GM23338 (cell line): Measurements from ENCODE around the gene WEE2. TPM values are rescaled to one million over a fixed set of nuclear protein-coding genes. Genes with fewer than 3 reads are reported as not detected.

ENCODE experiments used
- ATAC-seq: fragments of 200-7000 bp; cut with Tn5 transposase; 3 replicates; pipeline ENCODE4 v1.9.1; 2020
- DNase-seq: peaks from one replicate; pipeline ENCODE4 v3.0.0-alpha.2; 2015; ENCODE audit warnings: low spot score
- H2AFZ ChIP-seq: fragments of 200-600 bp; sonication (generic); 2 replicates; pipeline ENCODE4 v1.8.0; 2016; ENCODE audit warnings: antibody characterized with exemption, mild to moderate bottlenecking, moderate library complexity
- H3F3A ChIP-seq: fragments of 200-600 bp; sonication (generic); replicated peaks from 2 replicates; pipeline ENCODE4 v1.8.0; 2017; ENCODE audit warnings: antibody characterized with exemption, mixed run types, low read depth
- H3K27ac ChIP-seq: fragments of 200-600 bp; sonication (generic); 2 replicates; pipeline ENCODE4 v1.6.1; 2016; ENCODE audit warnings: low read depth
- H3K27me3 ChIP-seq: fragments of 200-600 bp; sonication (generic); 2 replicates; pipeline ENCODE4 v1.8.0; 2016; ENCODE audit warnings: mild to moderate bottlenecking, mixed run types, moderate library complexity; ENCODE audit not compliant: insufficient read depth
- H3K36me3 ChIP-seq: fragments of 200-600 bp; sonication (generic); 2 replicates; pipeline ENCODE4 v1.8.0; 2016; ENCODE audit warnings: mild to moderate bottlenecking; ENCODE audit not compliant: insufficient read depth
- H3K4me1 ChIP-seq: fragments of 200-600 bp; sonication (generic); 2 replicates; pipeline ENCODE4 v1.8.0; 2016; ENCODE audit warnings: mild to moderate bottlenecking, moderate library complexity; ENCODE audit not compliant: insufficient read depth
- H3K4me2 ChIP-seq: fragments of 200-600 bp; sonication (generic); 2 replicates; pipeline ENCODE4 v1.7.1; 2017; ENCODE audit warnings: mixed run types
- H3K4me3 ChIP-seq: fragments of 200-600 bp; sonication (generic); 2 replicates; pipeline ENCODE4 v1.6.1; 2016; ENCODE audit warnings: mixed run types
- H3K79me2 ChIP-seq: fragments of 200-600 bp; sonication (generic); replicated peaks from 2 replicates; pipeline ENCODE4 v1.8.0; 2017; ENCODE audit warnings: mild to moderate bottlenecking; ENCODE audit not compliant: insufficient read depth
- H3K9me2 ChIP-seq: fragments of 200-600 bp; sonication (generic); 2 replicates; pipeline ENCODE4 v1.8.0; 2017; ENCODE audit not compliant: insufficient read depth
- H4K20me1 ChIP-seq: fragments of 200-600 bp; sonication (generic); replicated peaks from 2 replicates; pipeline ENCODE4 v1.8.0; 2017; ENCODE audit warnings: mild to moderate bottlenecking; ENCODE audit not compliant: insufficient read depth
- H3K27ac Mint-ChIP-seq: 2 replicates; pipeline ENCODE4 v1.8.0; 2020; ENCODE audit warnings: inconsistent platforms, mild to moderate bottlenecking, moderate library complexity, mixed read lengths
- H3K27me3 Mint-ChIP-seq: 3 replicates; pipeline ENCODE4 v1.8.0; 2022; ENCODE audit warnings: low read depth, mild to moderate bottlenecking, moderate library complexity, mixed read lengths, inconsistent platforms; ENCODE audit not compliant: insufficient read depth, poor library complexity
- H3K36me3 Mint-ChIP-seq: 3 replicates; pipeline ENCODE4 v1.8.0; 2021; ENCODE audit warnings: low read depth, mild to moderate bottlenecking, inconsistent platforms, moderate library complexity, mixed read lengths
- H3K4me1 Mint-ChIP-seq: 3 replicates; pipeline ENCODE4 v1.8.0; 2020; ENCODE audit warnings: mild to moderate bottlenecking, inconsistent platforms, mixed read lengths
- H3K4me3 Mint-ChIP-seq: 3 replicates; pipeline ENCODE4 v1.8.0; 2021; ENCODE audit warnings: moderate library complexity, mild to moderate bottlenecking, inconsistent platforms, mixed read lengths
- H3K9me3 Mint-ChIP-seq: 3 replicates; pipeline ENCODE4 v1.8.0; 2020; ENCODE audit warnings: moderate library complexity, mild to moderate bottlenecking, inconsistent platforms, mixed read lengths
- CTCF ChIP-seq, 2 experiments: fragments of 200-600 bp in 1 of 2; sonication (generic) in 1 of 2; conservative IDR thresholded peaks; 2 replicates each; pipeline versions ENCODE4 v1.5.1 to v1.6.1; 2016 to 2017; ENCODE audit warnings: antibody characterized with exemption in 2 of 2, low read depth in 2 of 2, mild to moderate bottlenecking in 2 of 2, moderate library complexity in 1 of 2
- REST ChIP-seq: IDR thresholded peaks from one replicate; pipeline ENCODE4 v1.6.1; 2018; ENCODE audit warnings: antibody characterized with exemption; ENCODE audit not compliant: unreplicated experiment
- polyA plus RNA-seq: library from polyadenylated mRNA; unstranded; fragments of >200 nt; fragmentation: Nextera tagmentation; extraction: Ambion mirVana; gene quantifications from 2 replicates; pipeline ENCODE4 v1.2.1, GENCODE V29; 2016
- total RNA-seq: library from RNA; depleted of rRNA; stranded (reverse); fragments of >200 nt; shearing (Covaris generic); gene quantifications from 2 replicates; pipeline ENCODE4 v1.2.3, GENCODE V29; 2014
- TF ChIP-seq, protein P1 (sequence below): IDR thresholded peaks from 2 replicates; pipeline ENCODE4 v1.6.1; 2016; ENCODE audit warnings: antibody characterized with exemption
- TF ChIP-seq, protein P2 (sequence below): fragments of 250-450 bp; sonication (Bioruptor Pico); IDR thresholded peaks from 2 replicates; pipeline ENCODE4 v1.5.0; 2020; ENCODE audit warnings: mild to moderate bottlenecking, moderate library complexity

WEE2 gene
- total and polyA plus RNA-seq, 2 experiments from 2014 or later: not detected

DNA sequence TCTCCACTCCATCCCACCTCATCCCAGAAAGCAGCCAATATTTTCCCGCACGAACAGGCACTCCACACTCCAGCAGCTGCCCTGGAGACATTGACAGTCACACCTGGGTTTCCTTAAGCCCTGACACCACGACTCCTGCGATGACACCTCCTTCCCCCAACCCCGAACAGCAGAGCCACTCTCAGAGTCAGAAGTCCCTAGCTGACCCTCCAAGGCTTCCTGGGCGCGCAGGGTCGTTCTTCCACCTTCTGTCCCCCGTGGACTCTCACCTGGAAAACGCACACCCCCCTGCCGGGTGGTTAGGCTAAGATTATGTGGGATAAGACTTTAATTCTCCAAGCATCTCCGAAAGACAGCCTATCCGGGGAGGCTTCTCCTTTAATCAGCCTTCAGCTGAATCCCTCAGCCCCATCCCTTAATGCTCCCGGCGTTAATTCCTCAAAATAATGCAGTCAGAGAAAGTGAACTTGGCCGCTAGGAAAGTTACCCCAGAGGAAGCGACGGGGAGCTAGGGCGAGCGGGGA lies 7.2 kb upstream of the WEE2 start (continued):
- no peak for TF ChIP-seq REST
- TF ChIP-seq, protein P1, sequence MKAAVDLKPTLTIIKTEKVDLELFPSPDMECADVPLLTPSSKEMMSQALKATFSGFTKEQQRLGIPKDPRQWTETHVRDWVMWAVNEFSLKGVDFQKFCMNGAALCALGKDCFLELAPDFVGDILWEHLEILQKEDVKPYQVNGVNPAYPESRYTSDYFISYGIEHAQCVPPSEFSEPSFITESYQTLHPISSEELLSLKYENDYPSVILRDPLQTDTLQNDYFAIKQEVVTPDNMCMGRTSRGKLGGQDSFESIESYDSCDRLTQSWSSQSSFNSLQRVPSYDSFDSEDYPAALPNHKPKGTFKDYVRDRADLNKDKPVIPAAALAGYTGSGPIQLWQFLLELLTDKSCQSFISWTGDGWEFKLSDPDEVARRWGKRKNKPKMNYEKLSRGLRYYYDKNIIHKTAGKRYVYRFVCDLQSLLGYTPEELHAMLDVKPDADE: no peak

GRCh38 chr7:141701489-141702046 lies 6.6 kb upstream of the WEE2 start:
- H3K4me1 Mint-ChIP-seq: peaks cover 51% of the 10 kb centered on the region
- no peak overlapping the region for H2AFZ ChIP-seq
- no peak for TF ChIP-seq CTCF (conservative IDR thresholded peaks at IDR 0.05; ENCODE audit: low read depth in 2 of 2)
- TF ChIP-seq, protein P2, sequence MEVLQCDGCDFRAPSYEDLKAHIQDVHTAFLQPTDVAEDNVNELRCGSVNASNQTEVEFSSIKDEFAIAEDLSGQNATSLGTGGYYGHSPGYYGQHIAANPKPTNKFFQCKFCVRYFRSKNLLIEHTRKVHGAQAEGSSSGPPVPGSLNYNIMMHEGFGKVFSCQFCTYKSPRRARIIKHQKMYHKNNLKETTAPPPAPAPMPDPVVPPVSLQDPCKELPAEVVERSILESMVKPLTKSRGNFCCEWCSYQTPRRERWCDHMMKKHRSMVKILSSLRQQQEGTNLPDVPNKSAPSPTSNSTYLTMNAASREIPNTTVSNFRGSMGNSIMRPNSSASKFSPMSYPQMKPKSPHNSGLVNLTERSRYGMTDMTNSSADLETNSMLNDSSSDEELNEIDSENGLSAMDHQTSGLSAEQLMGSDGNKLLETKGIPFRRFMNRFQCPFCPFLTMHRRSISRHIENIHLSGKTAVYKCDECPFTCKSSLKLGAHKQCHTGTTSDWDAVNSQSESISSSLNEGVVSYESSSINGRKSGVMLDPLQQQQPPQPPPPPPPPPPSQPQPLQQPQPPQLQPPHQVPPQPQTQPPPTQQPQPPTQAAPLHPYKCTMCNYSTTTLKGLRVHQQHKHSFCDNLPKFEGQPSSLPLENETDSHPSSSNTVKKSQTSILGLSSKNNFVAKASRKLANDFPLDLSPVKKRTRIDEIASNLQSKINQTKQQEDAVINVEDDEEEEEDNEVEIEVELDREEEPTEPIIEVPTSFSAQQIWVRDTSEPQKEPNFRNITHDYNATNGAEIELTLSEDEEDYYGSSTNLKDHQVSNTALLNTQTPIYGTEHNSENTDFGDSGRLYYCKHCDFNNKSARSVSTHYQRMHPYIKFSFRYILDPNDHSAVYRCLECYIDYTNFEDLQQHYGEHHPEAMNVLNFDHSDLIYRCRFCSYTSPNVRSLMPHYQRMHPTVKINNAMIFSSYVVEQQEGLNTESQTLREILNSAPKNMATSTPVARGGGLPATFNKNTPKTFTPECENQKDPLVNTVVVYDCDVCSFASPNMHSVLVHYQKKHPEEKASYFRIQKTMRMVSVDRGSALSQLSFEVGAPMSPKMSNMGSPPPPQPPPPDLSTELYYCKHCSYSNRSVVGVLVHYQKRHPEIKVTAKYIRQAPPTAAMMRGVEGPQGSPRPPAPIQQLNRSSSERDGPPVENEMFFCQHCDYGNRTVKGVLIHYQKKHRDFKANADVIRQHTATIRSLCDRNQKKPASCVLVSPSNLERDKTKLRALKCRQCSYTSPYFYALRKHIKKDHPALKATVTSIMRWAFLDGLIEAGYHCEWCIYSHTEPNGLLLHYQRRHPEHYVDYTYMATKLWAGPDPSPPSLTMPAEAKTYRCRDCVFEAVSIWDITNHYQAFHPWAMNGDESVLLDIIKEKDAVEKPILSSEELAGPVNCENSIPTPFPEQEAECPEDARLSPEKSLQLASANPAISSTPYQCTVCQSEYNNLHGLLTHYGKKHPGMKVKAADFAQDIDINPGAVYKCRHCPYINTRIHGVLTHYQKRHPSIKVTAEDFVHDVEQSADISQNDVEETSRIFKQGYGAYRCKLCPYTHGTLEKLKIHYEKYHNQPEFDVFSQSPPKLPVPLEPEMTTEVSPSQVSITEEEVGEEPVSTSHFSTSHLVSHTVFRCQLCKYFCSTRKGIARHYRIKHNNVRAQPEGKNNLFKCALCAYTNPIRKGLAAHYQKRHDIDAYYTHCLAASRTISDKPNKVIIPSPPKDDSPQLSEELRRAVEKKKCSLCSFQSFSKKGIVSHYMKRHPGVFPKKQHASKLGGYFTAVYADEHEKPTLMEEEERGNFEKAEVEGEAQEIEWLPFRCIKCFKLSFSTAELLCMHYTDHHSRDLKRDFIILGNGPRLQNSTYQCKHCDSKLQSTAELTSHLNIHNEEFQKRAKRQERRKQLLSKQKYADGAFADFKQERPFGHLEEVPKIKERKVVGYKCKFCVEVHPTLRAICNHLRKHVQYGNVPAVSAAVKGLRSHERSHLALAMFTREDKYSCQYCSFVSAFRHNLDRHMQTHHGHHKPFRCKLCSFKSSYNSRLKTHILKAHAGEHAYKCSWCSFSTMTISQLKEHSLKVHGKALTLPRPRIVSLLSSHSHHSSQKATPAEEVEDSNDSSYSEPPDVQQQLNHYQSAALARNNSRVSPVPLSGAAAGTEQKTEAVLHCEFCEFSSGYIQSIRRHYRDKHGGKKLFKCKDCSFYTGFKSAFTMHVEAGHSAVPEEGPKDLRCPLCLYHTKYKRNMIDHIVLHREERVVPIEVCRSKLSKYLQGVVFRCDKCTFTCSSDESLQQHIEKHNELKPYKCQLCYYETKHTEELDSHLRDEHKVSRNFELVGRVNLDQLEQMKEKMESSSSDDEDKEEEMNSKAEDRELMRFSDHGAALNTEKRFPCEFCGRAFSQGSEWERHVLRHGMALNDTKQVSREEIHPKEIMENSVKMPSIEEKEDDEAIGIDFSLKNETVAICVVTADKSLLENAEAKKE: no peak

More at GRCh38 chr7:141701489-141702046, 6.6 kb upstream of the WEE2 start:
- peaks cover 3% of the 10 kb centered on the region; the same call in 1 of the 2 replicates for H3F3A ChIP-seq
- Mint-ChIP-seq H3K27me3 (peaks cover 8% of the 10 kb centered on the region), H3K4me3 (peak overlapping the region; percentile 82), H3K36me3 (no peaks in the 10 kb centered on the region), H3K27ac (no peak overlapping the region), H3K9me3 (no peaks in the 10 kb centered on the region)
- H3K4me1 ChIP-seq: peaks cover 42% of the 10 kb centered on the region
- no peaks in the 10 kb centered on the region; the same call in 1 of the 2 replicates for H4K20me1 ChIP-seq
- no peaks in the 10 kb centered on the region for H3K36me3 ChIP-seq
- H3K27ac ChIP-seq: 0 out of 2 replicates have a peak overlapping the region, but pooled peaks have one; percentile 32
- DNase-seq: peak; percentile 78
- H3K9me2 ChIP-seq: no peaks in the 10 kb centered on the region
- H3K4me2 ChIP-seq: peak overlapping the region; percentile 76
- peak; percentile 85 for ATAC-seq
- H3K27me3 ChIP-seq: peaks cover 19% of the 10 kb centered on the region
- peaks cover 42% of the 10 kb centered on the region for H3K79me2 ChIP-seq
- H3K4me3 ChIP-seq: peak overlapping the region; percentile 93
